Skeletal muscle tissue (tissue), 4 donors: ENCODE measurements around the gene IMMP2L. TPM values are rescaled to one million over a fixed set of nuclear protein-coding genes. Genes with fewer than 3 reads are reported as not detected.

ENCODE experiments used
- H3K27ac ChIP-seq: one replicate; pipeline ENCODE4 v1.7.0; 2013; ENCODE audit warnings: mild to moderate bottlenecking, low read depth, low read length, inconsistent platforms
- H3K27me3 ChIP-seq, 3 donors: one replicate each; pipeline ENCODE4 v1.7.0; 2013; ENCODE audit warnings: low read length in 3 of 3; ENCODE audit not compliant: control insufficient read depth in 3 of 3, insufficient read depth in 3 of 3
- H3K36me3 ChIP-seq, 3 donors: one replicate each; pipeline ENCODE4 v1.7.0; 2013; ENCODE audit warnings: low read length in 3 of 3; ENCODE audit not compliant: control insufficient read depth in 3 of 3, insufficient read depth in 3 of 3
- H3K4me1 ChIP-seq, 3 donors: one replicate each; pipeline ENCODE4 v1.7.0; 2013; ENCODE audit warnings: low read length in 3 of 3, mild to moderate bottlenecking in 3 of 3; ENCODE audit not compliant: control insufficient read depth in 3 of 3, insufficient read depth in 3 of 3
- H3K4me3 ChIP-seq, 3 donors: one replicate each; pipeline ENCODE4 v1.7.0; 2013; ENCODE audit warnings: low read length in 3 of 3
- H3K9ac ChIP-seq, 3 donors: one replicate each; pipeline ENCODE4 v1.7.0; 2013; ENCODE audit warnings: low read length in 3 of 3, mild to moderate bottlenecking in 3 of 3, moderate library complexity in 2 of 3, low read depth in 1 of 3
- H3K9me3 ChIP-seq, 3 donors: one replicate each; pipeline ENCODE4 v1.7.0; 2013; ENCODE audit warnings: low read length in 3 of 3; ENCODE audit not compliant: control insufficient read depth in 3 of 3
- total RNA-seq: library from RNA; depleted of rRNA; stranded (reverse); fragments of >200 nt; gene quantifications from one replicate; pipeline ENCODE4 v1.2.3, GENCODE V29; 2014
- donor health status: Osteomylitis.

The IMMP2L gene
- total RNA-seq, 1 donor from 2014 or later = 15.7 TPM

- Histone ChIP-seq H3K9me3 (no peaks in the 10 kb centered on the region), H3K36me3 (no peaks in the 10 kb centered on the region), H3K4me3 (no peak overlapping the region), H3K27ac (no peak overlapping the region), H3K27me3 (no peaks in the 10 kb centered on the region), H3K9ac (no peak overlapping the region), H3K4me1 (no peaks in the 10 kb centered on the region)
These were observed 650.7 kb downstream of the IMMP2L start for GRCh38 chr7:110911632-110912031.

GRCh38 chr7:110909117-110909516 lies 653.2 kb downstream of the IMMP2L start:
- no peaks in the 10 kb centered on the region for H3K36me3 ChIP-seq
- no peaks in the 10 kb centered on the region for H3K27me3 ChIP-seq
- no peak overlapping the region for H3K9ac ChIP-seq
- no peaks in the 10 kb centered on the region for H3K9me3 ChIP-seq
- no peaks in the 10 kb centered on the region for H3K4me1 ChIP-seq
- H3K27ac ChIP-seq = no peak overlapping the region
- no peak overlapping the region for H3K4me3 ChIP-seq

GRCh38 chr7:110905773-110906566 lies 656.3 kb downstream of the IMMP2L start:
- H3K4me1 ChIP-seq = no peaks in the 10 kb centered on the region
- no peak overlapping the region for H3K4me3 ChIP-seq
- H3K36me3 ChIP-seq = no peaks in the 10 kb centered on the region
- H3K27ac ChIP-seq = no peak overlapping the region
- H3K9me3 ChIP-seq = no peaks in the 10 kb centered on the region
- no peak overlapping the region for H3K9ac ChIP-seq
- H3K27me3 ChIP-seq = no peaks in the 10 kb centered on the region

- H3K9ac ChIP-seq = no peak overlapping the region
- no peaks in the 10 kb centered on the region for H3K9me3 ChIP-seq
- no peak overlapping the region for H3K27ac ChIP-seq
- no peaks in the 10 kb centered on the region for H3K27me3 ChIP-seq
- no peak overlapping the region for H3K4me3 ChIP-seq
- H3K36me3 ChIP-seq = no peaks in the 10 kb centered on the region
- H3K4me1 ChIP-seq = no peaks in the 10 kb centered on the region
These were observed 663.8 kb downstream of the IMMP2L start for GRCh38 chr7:110898516-110898915.

GRCh38 chr7:110897538-110897937 lies 664.8 kb downstream of the IMMP2L start:
- no peak overlapping the region for H3K9ac ChIP-seq
- no peak overlapping the region for H3K27ac ChIP-seq
- H3K27me3 ChIP-seq = no peaks in the 10 kb centered on the region
- H3K4me3 ChIP-seq = no peak overlapping the region
- no peaks in the 10 kb centered on the region for H3K36me3 ChIP-seq
- no peaks in the 10 kb centered on the region for H3K9me3 ChIP-seq
- H3K4me1 ChIP-seq = no peaks in the 10 kb centered on the region

- H3K27ac ChIP-seq = no peak overlapping the region
- no peaks in the 10 kb centered on the region for H3K9me3 ChIP-seq
- no peak overlapping the region for H3K9ac ChIP-seq
- H3K27me3 ChIP-seq = no peaks in the 10 kb centered on the region
- no peaks in the 10 kb centered on the region for H3K36me3 ChIP-seq
- no peaks in the 10 kb centered on the region for H3K4me1 ChIP-seq
- H3K4me3 ChIP-seq = no peak overlapping the region
These were observed 668.2 kb downstream of the IMMP2L start for GRCh38 chr7:110894111-110894510.

GRCh38 chr7:110891197-110891596 lies 671.1 kb downstream of the IMMP2L start:
- no peaks in the 10 kb centered on the region for H3K27me3 ChIP-seq
- H3K4me3 ChIP-seq = no peak overlapping the region
- no peak overlapping the region for H3K9ac ChIP-seq
- no peaks in the 10 kb centered on the region for H3K4me1 ChIP-seq
- no peak overlapping the region for H3K27ac ChIP-seq
- no peaks in the 10 kb centered on the region for H3K36me3 ChIP-seq
- no peaks in the 10 kb centered on the region for H3K9me3 ChIP-seq

- no peaks in the 10 kb centered on the region for H3K4me1 ChIP-seq
- H3K36me3 ChIP-seq = no peaks in the 10 kb centered on the region
- H3K9ac ChIP-seq = no peak overlapping the region
- no peaks in the 10 kb centered on the region for H3K27me3 ChIP-seq
- H3K4me3 ChIP-seq = no peak overlapping the region
- no peak overlapping the region for H3K27ac ChIP-seq
- no peaks in the 10 kb centered on the region for H3K9me3 ChIP-seq
These were observed 672.2 kb downstream of the IMMP2L start for GRCh38 chr7:110890101-110890500.

- Histone ChIP-seq H3K4me3 (no peak overlapping the region), H3K9me3 (no peaks in the 10 kb centered on the region), H3K9ac (no peak overlapping the region), H3K36me3 (no peaks in the 10 kb centered on the region), H3K4me1 (no peaks in the 10 kb centered on the region), H3K27me3 (no peaks in the 10 kb centered on the region), H3K27ac (no peak overlapping the region)
These were observed 673.0 kb downstream of the IMMP2L start for GRCh38 chr7:110889335-110889734.

GRCh38 chr7:110888641-110889040 lies 673.7 kb downstream of the IMMP2L start:
- Histone ChIP-seq H3K4me3 (no peak overlapping the region), H3K27me3 (no peaks in the 10 kb centered on the region), H3K27ac (no peak overlapping the region), H3K9me3 (no peaks in the 10 kb centered on the region), H3K9ac (no peak overlapping the region), H3K36me3 (no peaks in the 10 kb centered on the region), H3K4me1 (no peaks in the 10 kb centered on the region)
